Prostate gland (tissue), 2 donors: ENCODE results near the gene NOX3. TPM values are rescaled to one million over a fixed set of nuclear protein-coding genes. Genes with fewer than 3 reads are reported as not detected.

Experiments
- DNase-seq: peaks from one replicate; pipeline ENCODE4 v3.0.0-alpha.2; 2019; ENCODE audit warnings: low spot score
- H3K27ac ChIP-seq, 2 donors: fragments of 200-600 bp; sonication (generic); 2 replicates each; pipeline ENCODE4 v1.5.1; 2017 to 2019
- H3K27me3 ChIP-seq: fragments of 200-600 bp; sonication (generic); replicated peaks from 2 replicates; pipeline ENCODE4 v1.5.1; 2019; ENCODE audit not compliant: insufficient read depth
- H3K36me3 ChIP-seq, 2 donors: fragments of 200-600 bp; sonication (generic); 1 replicate in 1 of 2; 2 replicates in 1 of 2; pipeline versions ENCODE4 v1.5.1 to v1.8.1; 2017 to 2019
- H3K4me1 ChIP-seq: fragments of 200-600 bp; sonication (generic); replicated peaks from 2 replicates; pipeline ENCODE4 v1.5.1; 2019
- H3K4me3 ChIP-seq, 2 donors: fragments of 200-600 bp; sonication (generic); 2 replicates each; pipeline ENCODE4 v1.5.1; 2017 to 2019
- H3K9me3 ChIP-seq: fragments of 200-600 bp; sonication (generic); 2 replicates; pipeline ENCODE4 v1.5.1; 2017
- CTCF ChIP-seq, 4 experiments: fragments of 200-600 bp in 2 of 4; fragments of 450-650 bp in 2 of 4; sonication (generic) in 2 of 4; IDR thresholded peaks; 1 replicate in 3 of 4; 2 replicates in 1 of 4; pipeline ENCODE4 v1.5.1; 2016 to 2019; ENCODE audit warnings: antibody characterized with exemption in 4 of 4, mild to moderate bottlenecking in 2 of 4, moderate library complexity in 2 of 4
- POLR2A ChIP-seq: fragments of 450-650 bp; IDR thresholded peaks from one replicate; pipeline ENCODE4 v1.6.1; 2016; ENCODE audit warnings: antibody characterized with exemption, mild to moderate bottlenecking
- POLR2AphosphoS5 ChIP-seq: sonication (generic); formaldehyde crosslinking; IDR thresholded peaks from one replicate; pipeline ENCODE4 v1.6.1; 2017; ENCODE audit warnings: antibody characterized with exemption
- WGBS: methylation state at CpG from one replicate; pipeline ENCODE4 v1.1.5; 2018; 5-methylcytosine and 5-hydroxymethylcytosine counted together
- intact Hi-C: fragments of 100-400 bp; cut with DNase I; formaldehyde crosslinking; loops from one replicate; pipeline ENCODE4 v1.14.2; 2022
- total RNA-seq, 2 donors: library from RNA; depleted of rRNA; stranded (reverse); fragments of >200 nt; gene quantifications; one replicate each; pipeline ENCODE4 v1.1.0, GENCODE V29; 2016

The NOX3 gene
- total RNA-seq, 2 donors from 2014 or later: not detected

GRCh38 chr6:155408981-155409380 lies 46.7 kb downstream of the NOX3 start:
- H3K4me3 ChIP-seq: no peak overlapping the region
- intact Hi-C loops: no loop called here
- H3K4me1 ChIP-seq: no peaks in the 10 kb centered on the region
- WGBS: 88% methylated on average over 9 of the region's 9 CpGs
- H3K27ac ChIP-seq: no peak overlapping the region
- H3K27me3 ChIP-seq: no peaks in the 10 kb centered on the region
- no peak for DNase-seq
- H3K9me3 ChIP-seq: no peaks in the 10 kb centered on the region
- no peaks in the 10 kb centered on the region for H3K36me3 ChIP-seq
- no peak for TF ChIP-seq CTCF (IDR thresholded peaks at IDR 0.05)
- TF ChIP-seq POLR2AphosphoS5: no peak
- TF ChIP-seq POLR2A: no peak

- Histone ChIP-seq H3K27ac (no peak overlapping the region), H3K4me3 (no peak overlapping the region), H3K27me3 (no peaks in the 10 kb centered on the region), H3K9me3 (no peaks in the 10 kb centered on the region), H3K36me3 (no peaks in the 10 kb centered on the region), H3K4me1 (no peaks in the 10 kb centered on the region)
- DNase-seq: no peak
- intact Hi-C loops: no loop called here
- TF ChIP-seq POLR2A (no peak), POLR2AphosphoS5 (no peak), CTCF (IDR thresholded peaks at IDR 0.05) (no peak)
- 88% methylated on average over 1 of the region's 1 CpG for WGBS
Observed at GRCh38 chr6:155408231-155408630, 47.4 kb downstream of the NOX3 start.

GRCh38 chr6:155406801-155407200 lies 48.8 kb downstream of the NOX3 start:
- no peaks in the 10 kb centered on the region for H3K9me3 ChIP-seq
- WGBS: 80% methylated on average over 1 of the region's 1 CpG
- no peak overlapping the region for H3K4me3 ChIP-seq
- TF ChIP-seq CTCF (IDR thresholded peaks at IDR 0.05): no peak
- no peak for TF ChIP-seq POLR2A
- TF ChIP-seq POLR2AphosphoS5: no peak
- no peak for DNase-seq
- no peaks in the 10 kb centered on the region for H3K36me3 ChIP-seq
- H3K27me3 ChIP-seq: no peaks in the 10 kb centered on the region
- intact Hi-C loops: no loop called here
- H3K4me1 ChIP-seq: no peaks in the 10 kb centered on the region
- no peak overlapping the region for H3K27ac ChIP-seq

- Histone ChIP-seq H3K36me3 (no peaks in the 10 kb centered on the region), H3K4me1 (no peaks in the 10 kb centered on the region), H3K4me3 (no peak overlapping the region), H3K27me3 (no peaks in the 10 kb centered on the region), H3K9me3 (no peaks in the 10 kb centered on the region), H3K27ac (no peak overlapping the region)
- no peak for DNase-seq
- 67% methylated on average over 3 of the region's 3 CpGs for WGBS
- intact Hi-C loops: no loop called here
- TF ChIP-seq CTCF (IDR thresholded peaks at IDR 0.05) (no peak), POLR2A (no peak), POLR2AphosphoS5 (no peak)
Observed at GRCh38 chr6:155404937-155405336, 50.7 kb downstream of the NOX3 start.

GRCh38 chr6:155402656-155403304 lies 52.9 kb downstream of the NOX3 start:
- TF ChIP-seq POLR2AphosphoS5 (no peak), CTCF (IDR thresholded peaks at IDR 0.05) (no peak), POLR2A (no peak)
- DNase-seq: no peak
- WGBS: 42% methylated on average over 7 of the region's 7 CpGs
- no peaks in the 10 kb centered on the region for H3K9me3 ChIP-seq
- no peaks in the 10 kb centered on the region for H3K27me3 ChIP-seq
- no peaks in the 10 kb centered on the region for H3K4me1 ChIP-seq
- H3K27ac ChIP-seq: no peak overlapping the region
- intact Hi-C loops: no loop called here
- H3K4me3 ChIP-seq: no peak overlapping the region
- no peaks in the 10 kb centered on the region for H3K36me3 ChIP-seq
